Endothelial cell of umbilical vein (primary cell): ENCODE results near the gene C6orf136. TPM values are rescaled to one million over a fixed set of nuclear protein-coding genes. Genes with fewer than 3 reads are reported as not detected.

Source experiments
- BruUV-seq: library from RNA; stranded (reverse); fragments of 400-500 nt; replicated peaks from 2 replicates; lab custom pipeline; 2021; lab: Mats Ljungman, UMichigan
- CTCF ChIA-PET: fragments of 300-600, 350-600 bp; sonication (Branson Sonifier 250); formaldehyde crosslinking; loops from one replicate; lab custom pipeline; 2021; ENCODE audit warnings: antibody characterized with exemption, inconsistent platforms; lab: Charles Lee
- POLR2A ChIA-PET: fragments of 300-600, 350-600 bp; sonication (Branson Sonifier 250); formaldehyde crosslinking; loops from one replicate; lab custom pipeline; 2021; ENCODE audit warnings: antibody characterized with exemption, inconsistent platforms; lab: Charles Lee
- DNase-seq: peaks from one replicate; pipeline ENCODE4 v3.0.0-alpha.2; 2011; ENCODE audit warnings: low read depth, low spot score
- FAIRE-seq: peaks from 2 replicates; lab custom pipeline; 2011; peaks lifted over from hg19 to GRCh38; lab: Jason Lieb, UNC
- H2AFZ ChIP-seq: 2 replicates; pipeline ENCODE4 v1.6.0; 2012; ENCODE audit warnings: low read depth, low read length, control low read depth, inconsistent platforms
- H3K27ac ChIP-seq: 2 replicates; pipeline ENCODE4 v1.5.1; 2011; ENCODE audit warnings: low read depth, mild to moderate bottlenecking, control low read depth, low read length, moderate library complexity; ENCODE audit not compliant: insufficient read depth
- H3K27me3 ChIP-seq, 2 experiments: 2 replicates each; pipeline versions ENCODE4 v1.6.0 to v1.6.1; 2011; ENCODE audit warnings: low read length in 2 of 2, mixed read lengths in 1 of 2; ENCODE audit not compliant: control insufficient read depth in 2 of 2, insufficient read depth in 2 of 2
- H3K36me3 ChIP-seq, 2 experiments: 2 replicates in 1 of 2; 3 replicates in 1 of 2; pipeline ENCODE4 v1.5.1; 2011; ENCODE audit warnings: low read length in 2 of 2, mild to moderate bottlenecking in 1 of 2, moderate library complexity in 1 of 2; ENCODE audit not compliant: control insufficient read depth in 2 of 2, insufficient read depth in 2 of 2; ENCODE audit errors: extremely low read depth in 1 of 2
- H3K4me1 ChIP-seq: 3 replicates; pipeline ENCODE4 v1.5.1; 2011; ENCODE audit warnings: mild to moderate bottlenecking, low read length; ENCODE audit not compliant: control insufficient read depth, insufficient read depth; ENCODE audit errors: extremely low read depth
- H3K4me2 ChIP-seq: 2 replicates; pipeline ENCODE4 v1.6.1; 2011; ENCODE audit warnings: low read length, control low read depth, mixed read lengths; ENCODE audit not compliant: insufficient read depth
- H3K4me3 ChIP-seq, 3 experiments: fragments of 200-600 bp in 1 of 3; sonication (generic), shearing (Covaris generic) in 1 of 3; replicated peaks in 1 of 3; 2 replicates each; pipeline ENCODE4 v1.5.1; 2011 to 2016; ENCODE audit warnings: control low read depth in 3 of 3, low read length in 3 of 3, mild to moderate bottlenecking in 2 of 3, inconsistent platforms in 1 of 3, low read depth in 1 of 3, moderate library complexity in 1 of 3; ENCODE audit not compliant: insufficient read depth in 1 of 3
- H3K79me2 ChIP-seq: 2 replicates; pipeline ENCODE4 v1.6.0; 2012; ENCODE audit warnings: low read length, inconsistent platforms; ENCODE audit not compliant: control insufficient read depth, insufficient read depth
- H3K9ac ChIP-seq: replicated peaks from 2 replicates; pipeline ENCODE3; 2011; ENCODE audit warnings: low read length, control low read depth; ENCODE audit not compliant: insufficient read depth; ENCODE audit errors: extremely low read depth
- H3K9me1 ChIP-seq: replicated peaks from 3 replicates; pipeline ENCODE4 v1.6.0; 2011; ENCODE audit warnings: mild to moderate bottlenecking, low read length; ENCODE audit not compliant: control insufficient read depth, insufficient read depth; ENCODE audit errors: extremely low read depth
- H3K9me3 ChIP-seq: replicated peaks from 2 replicates; pipeline ENCODE4 v1.5.1; 2012; ENCODE audit warnings: low read length, inconsistent platforms; ENCODE audit not compliant: control insufficient read depth, insufficient read depth
- H4K20me1 ChIP-seq: replicated peaks from 2 replicates; pipeline ENCODE3; 2011; ENCODE audit warnings: mild to moderate bottlenecking, low read length; ENCODE audit not compliant: control insufficient read depth, insufficient read depth; ENCODE audit errors: extremely low read depth
- CTCF ChIP-seq, 2 donors: IDR thresholded peaks; 1 replicate in 1 of 2; 2 replicates in 1 of 2; pipeline ENCODE4 v1.5.1; 2011; ENCODE audit warnings: low read length in 2 of 2, mild to moderate bottlenecking in 2 of 2, moderate library complexity in 2 of 2, control low read depth in 1 of 2, inconsistent platforms in 1 of 2, low read depth in 1 of 2; ENCODE audit not compliant: insufficient read depth in 1 of 2; ENCODE audit errors: extremely low read depth in 1 of 2
- EZH2 ChIP-seq: IDR thresholded peaks from 2 replicates; pipeline ENCODE4 v1.6.1; 2012; ENCODE audit warnings: borderline replicate concordance, low read depth, mild to moderate bottlenecking, moderate library complexity, low read length, inconsistent platforms; ENCODE audit not compliant: severe bottlenecking
- FOS ChIP-seq: IDR thresholded peaks from 2 replicates; pipeline ENCODE4 v1.6.1; 2011; ENCODE audit warnings: mild to moderate bottlenecking, low read length, moderate library complexity, borderline replicate concordance; ENCODE audit not compliant: insufficient read depth
- GATA2 ChIP-seq: IDR thresholded peaks from 2 replicates; pipeline ENCODE4 v1.7.0; 2011; ENCODE audit warnings: low read depth, mild to moderate bottlenecking, moderate library complexity, mixed read lengths, low read length; ENCODE audit not compliant: insufficient read length, insufficient read depth
- JUN ChIP-seq: IDR thresholded peaks from 2 replicates; pipeline ENCODE4 v1.6.1; 2011; ENCODE audit warnings: borderline replicate concordance, low read depth; ENCODE audit not compliant: insufficient read length, insufficient read depth
- MAX ChIP-seq: IDR thresholded peaks from 2 replicates; pipeline ENCODE4 v1.6.1; 2011; ENCODE audit not compliant: insufficient read depth, insufficient read length
- MYC ChIP-seq: IDR thresholded peaks from one replicate; pipeline ENCODE4 v1.6.1; 2011; ENCODE audit warnings: mild to moderate bottlenecking, low read depth, low read length
- POLR2A ChIP-seq: IDR thresholded peaks from 2 replicates; pipeline ENCODE4 v1.6.1; 2012; ENCODE audit warnings: low read depth, mild to moderate bottlenecking, control low read depth, low read length
- POLR2AphosphoS5 ChIP-seq: IDR thresholded peaks from 2 replicates; pipeline ENCODE4 v1.6.1; 2012; ENCODE audit warnings: low read depth, mild to moderate bottlenecking, control low read depth, low read length, moderate library complexity; ENCODE audit not compliant: insufficient read depth
- dilution Hi-C: fragments of 300-500 bp; cut with MboI; formaldehyde crosslinking; loops from one replicate; pipeline ENCODE4 v1.15.0; 2019; ENCODE audit warnings: low sequenced_read_pairs; ENCODE audit not compliant: extremely low pct_ligation_motif_present
- intact Hi-C: fragments of 100-400 bp; cut with micrococcal nuclease; formaldehyde crosslinking; loops from one replicate; pipeline ENCODE4 v1.10.0; 2022
- polyA plus RNA-seq, 4 experiments: library from polyadenylated mRNA; depleted of rRNA in 3 of 4; stranded (reverse) in 3 of 4; unstranded in 1 of 4; fragments of >200 nt; gene quantifications; 2 replicates each; pipeline versions ENCODE4 v1.2.1 to v1.2.3, GENCODE V29; 2011 to 2012; ENCODE audit warnings: missing spikeins in 1 of 4
- total RNA-seq: library from RNA; stranded (reverse); gene quantifications from 2 replicates; pipeline ENCODE4 v1.2.3, GENCODE V29; 2021

The C6orf136 gene
- total and polyA plus RNA-seq, 2 donors (not counting 3 experiments of a cell fraction or from before 2014, with no cell fraction given), result 19.1 to 21.0 TPM

DNA sequence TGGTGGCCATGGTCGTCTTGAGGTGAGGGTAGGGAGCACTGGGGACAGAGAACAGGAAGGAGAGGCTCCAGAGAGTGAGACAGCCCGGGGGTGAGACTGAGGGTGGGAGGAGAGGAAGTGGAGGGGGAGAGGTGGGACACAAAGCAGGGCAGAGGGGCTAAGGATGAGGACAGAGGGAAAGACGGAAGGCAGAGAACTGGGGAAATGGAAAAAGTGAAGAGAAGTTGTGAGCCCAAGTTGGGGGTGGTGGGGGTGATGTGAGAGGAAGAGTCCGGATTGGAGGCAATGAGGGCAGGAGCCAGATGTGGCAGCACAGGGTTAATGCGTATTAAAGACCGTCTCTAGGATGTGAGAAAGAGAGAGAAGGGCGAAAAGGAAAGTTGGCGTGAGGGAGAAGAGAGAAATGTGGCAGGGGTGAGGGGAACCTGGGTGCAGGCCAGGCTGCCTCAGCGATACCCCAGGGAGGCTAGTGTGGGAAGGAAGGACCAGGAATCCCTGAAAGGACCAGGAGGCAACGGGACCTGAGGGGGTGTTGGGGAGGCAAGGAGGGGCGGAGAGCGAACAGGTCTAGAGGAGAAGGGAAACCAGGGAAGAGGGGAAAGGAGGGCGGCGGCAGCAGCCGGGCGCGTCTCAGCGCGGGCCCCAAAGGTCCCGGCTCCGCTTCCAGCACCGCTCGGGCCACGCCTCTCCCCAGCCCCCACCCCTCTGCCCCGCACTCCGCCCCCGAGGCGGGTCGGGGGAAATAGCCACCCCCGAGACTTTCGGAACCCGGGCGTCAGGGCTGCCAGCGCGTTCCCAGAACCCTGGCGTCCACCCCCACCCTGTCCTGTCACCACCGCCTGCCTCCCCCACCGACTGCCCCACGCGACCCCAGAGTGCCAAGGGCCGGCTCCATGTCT lies 39.3 kb downstream of the C6orf136 start, which contains the start of gene PPP1R18:
Gene PPP1R18 (minus strand): TSS at position 637 of the 899 bp plus-strand sequence. CDS start 627 bp downstream, at position 10.
- Histone ChIP-seq H3K79me2 (peaks cover 75% of the 10 kb centered on the region), H2AFZ (peak within 1 kb of the TSS; percentile 21), H3K27ac (peak within 1 kb of the TSS; percentile 93), H3K4me2 (peak within 1 kb of the TSS; percentile 80), H4K20me1 (no peaks in the 10 kb centered on the region), H3K27me3 (no peaks in the 10 kb centered on the region), H3K4me3 (peak within 1 kb of the TSS; percentile 81 to 92 (median 90)), H3K4me1 (peaks cover 39% of the 10 kb centered on the region), H3K9me1 (no peaks in the 10 kb centered on the region), H3K36me3 (no peaks in the 10 kb centered on the region), H3K9ac (peak within 1 kb of the TSS; percentile 95), H3K9me3 (no peaks in the 10 kb centered on the region)
- BruUV-seq, result no TSS peak
- dilution Hi-C loops (no loop called here), intact Hi-C loops (no loop called here)
- POLR2A ChIA-PET, result interaction anchor here (1.8 kb wide), 1 partner anchor 31 kb away, joined by 6 read pairs; the partner anchor contains the start of gene MDC1
- TF ChIP-seq JUN (no peak), FOS (no peak), MYC (no peak), GATA2 (no peak), CTCF (IDR thresholded peaks at IDR 0.05; ENCODE audit: extremely low read depth in 1 of 2, insufficient read depth in 1 of 2, low read depth in 1 of 2, low read length in 2 of 2) (no peak), EZH2 (no peak), MAX (no peak), POLR2A (peak; percentile 88), POLR2AphosphoS5 (peak; percentile 70)
- CTCF ChIA-PET, result interaction anchor here (0.9 to 5.2 kb wide), 7 partner anchors 13 to 228 kb away, joined by 3 to 25 read pairs (median 4); partner anchors contain the start of genes DHX16, MDC1 and VARS2
- DNase-seq (peak; percentile 28), FAIRE-seq (peak; percentile 73)
